HG03469 (cell line): ENCODE data around the gene HRG.

Source experiments
- ATAC-seq: cut with Tn5 transposase; IDR thresholded peaks from one replicate; pipeline ENCODE4 v1.9.1; 2021; ENCODE audit warnings: mild to moderate bottlenecking, moderate library complexity, moderate number of reproducible peaks; ENCODE audit not compliant: unreplicated experiment

The HRG gene

DNA sequence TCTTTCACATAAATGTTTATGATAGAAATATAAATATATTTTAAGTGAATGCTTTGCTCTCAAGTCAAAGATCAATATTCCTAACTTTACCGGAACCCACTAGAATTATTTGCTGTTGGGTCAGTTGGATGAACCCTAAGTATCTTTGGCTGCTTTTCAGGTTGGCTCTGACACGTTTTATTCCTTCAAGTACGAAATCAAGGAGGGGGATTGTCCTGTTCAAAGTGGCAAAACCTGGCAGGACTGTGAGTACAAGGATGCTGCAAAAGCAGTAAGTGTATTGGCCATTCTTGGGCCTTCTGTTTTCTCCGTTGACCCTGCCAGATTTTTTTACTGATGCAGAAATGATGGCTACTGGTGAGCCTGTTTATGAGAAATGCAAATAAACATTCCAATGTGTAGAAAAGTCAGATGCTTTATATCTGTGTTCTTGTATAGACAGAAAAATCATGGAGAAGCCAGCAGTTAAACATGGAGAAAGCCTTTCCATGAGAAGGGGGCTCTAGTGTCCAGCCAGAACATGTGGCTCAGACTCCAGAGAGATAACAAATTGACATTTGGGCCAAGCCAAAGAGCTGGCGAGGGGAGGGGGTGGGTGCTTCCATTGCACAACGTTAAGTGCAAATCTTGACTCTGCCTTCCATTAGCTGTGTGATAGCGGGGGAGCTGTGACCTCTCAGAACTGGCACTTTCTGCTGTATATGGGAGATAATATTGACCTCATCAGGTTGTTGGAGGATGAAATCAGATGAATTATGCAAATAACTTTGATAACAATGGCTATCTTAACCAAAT is 54.3 kb downstream of the HRG start:
- no peak for ATAC-seq

DNA sequence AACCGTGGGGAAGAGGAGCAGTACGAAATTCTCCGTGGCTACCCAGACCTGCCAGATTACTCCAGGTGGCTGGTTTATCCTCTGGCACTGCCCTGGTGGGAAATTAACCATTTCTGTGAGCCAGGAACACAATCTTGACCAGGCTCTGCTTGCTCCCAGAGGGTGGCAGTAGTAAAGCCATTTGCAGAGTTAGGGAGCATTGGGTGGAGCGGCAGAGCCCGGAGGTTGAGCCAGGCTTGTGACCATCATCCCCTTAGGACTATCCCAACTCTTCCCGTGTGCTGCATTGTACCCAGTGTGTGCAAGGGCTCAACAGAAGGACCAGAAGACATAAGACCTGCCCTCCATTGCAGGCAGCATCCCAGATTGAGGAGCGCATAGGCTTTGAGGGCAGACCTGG is 56.6 kb downstream of the HRG start:
- no peak for ATAC-seq

DNA sequence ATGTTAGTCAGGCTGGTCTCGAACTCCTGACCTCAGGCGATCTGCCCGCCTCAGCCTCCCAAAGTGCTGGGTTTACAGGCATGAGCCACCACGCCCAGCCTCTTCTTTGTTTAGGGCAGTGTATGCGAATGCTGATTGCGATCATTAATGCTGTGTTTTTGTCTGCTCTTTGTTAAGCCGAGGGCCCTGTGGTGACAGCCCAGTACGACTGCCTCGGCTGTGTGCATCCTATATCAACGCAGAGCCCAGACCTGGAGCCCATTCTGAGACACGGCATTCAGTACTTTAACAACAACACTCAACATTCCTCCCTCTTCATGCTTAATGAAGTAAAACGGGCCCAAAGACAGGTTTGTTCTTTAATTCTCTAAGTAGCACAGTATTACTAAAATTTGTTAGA is 59.1 kb downstream of the HRG start:
- ATAC-seq: no peak
